Measurements from ENCODE around the gene PLEKHA8.
A peak's percentile ranks its signal among the peaks of the same experiment; 100 is the strongest.

Gene PLEKHA8

DNA sequence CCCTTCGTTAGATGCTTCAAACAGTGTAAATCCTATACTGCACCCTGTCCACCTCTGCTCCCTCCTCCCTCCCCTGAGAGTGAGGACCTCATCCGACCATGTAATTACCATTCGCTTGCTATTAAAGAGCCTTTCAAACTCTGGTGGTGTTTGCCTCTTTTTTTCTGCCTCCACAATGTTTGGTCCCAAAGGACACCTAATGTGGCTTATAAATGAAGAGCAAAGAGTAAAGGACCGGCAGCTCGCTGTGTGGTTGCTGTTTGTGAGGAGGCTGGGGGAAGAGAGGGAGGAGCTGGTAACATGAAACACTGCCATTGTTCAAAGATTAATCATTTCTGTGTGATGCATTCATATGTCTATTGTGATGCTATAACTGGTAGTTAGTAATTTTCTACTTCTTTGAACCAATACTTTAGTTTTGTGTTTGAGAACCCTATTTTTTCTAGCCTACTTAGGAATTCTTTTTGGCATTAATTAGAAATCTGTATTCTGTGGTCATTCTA is 134.5 kb downstream of the PLEKHA8 start:
- TF ChIP-seq GATA3 (IDR thresholded peaks at IDR 0.05; ENCODE audit: low read depth, low read length), result no peak
- no peak for TF ChIP-seq GATA2 (IDR thresholded peaks at IDR 0.05; ENCODE audit: low read depth, low read length)

DNA sequence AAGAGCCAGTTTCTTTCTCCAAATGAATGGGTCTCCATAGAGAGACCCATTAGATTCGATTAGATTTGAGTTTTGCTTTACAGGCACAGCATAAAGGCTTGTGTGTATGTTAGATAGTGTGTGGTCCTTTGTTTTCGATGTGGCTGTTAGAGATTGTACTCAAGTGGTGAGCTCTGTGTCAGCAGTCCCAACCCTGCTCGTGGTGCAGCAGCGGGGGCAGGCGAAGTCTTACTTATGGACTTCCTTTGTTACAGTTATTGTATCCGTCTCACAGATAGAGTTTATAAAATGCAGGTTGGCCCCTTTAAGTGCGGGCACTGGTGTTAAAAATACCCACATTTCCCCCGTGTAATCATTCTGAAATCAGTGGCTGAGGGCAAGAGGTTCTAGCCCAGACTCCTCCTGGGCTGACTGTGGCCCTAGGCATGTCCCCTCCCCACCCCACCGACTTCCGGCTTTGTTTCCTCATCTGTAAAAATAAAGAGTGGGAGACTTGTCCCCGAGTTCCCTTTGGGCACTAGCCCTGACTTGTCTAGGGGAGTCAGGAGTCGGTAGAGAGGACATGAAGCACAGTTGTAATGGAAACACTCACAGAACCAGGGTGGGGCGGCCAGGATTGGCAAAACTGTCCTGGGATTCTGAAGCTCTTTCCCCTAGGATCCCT is 135.2 kb downstream of the PLEKHA8 start:
- no peak for TF ChIP-seq GATA2 (IDR thresholded peaks at IDR 0.05; ENCODE audit: low read depth, low read length)
- no peak for TF ChIP-seq GATA3 (IDR thresholded peaks at IDR 0.05; ENCODE audit: low read depth, low read length)

DNA sequence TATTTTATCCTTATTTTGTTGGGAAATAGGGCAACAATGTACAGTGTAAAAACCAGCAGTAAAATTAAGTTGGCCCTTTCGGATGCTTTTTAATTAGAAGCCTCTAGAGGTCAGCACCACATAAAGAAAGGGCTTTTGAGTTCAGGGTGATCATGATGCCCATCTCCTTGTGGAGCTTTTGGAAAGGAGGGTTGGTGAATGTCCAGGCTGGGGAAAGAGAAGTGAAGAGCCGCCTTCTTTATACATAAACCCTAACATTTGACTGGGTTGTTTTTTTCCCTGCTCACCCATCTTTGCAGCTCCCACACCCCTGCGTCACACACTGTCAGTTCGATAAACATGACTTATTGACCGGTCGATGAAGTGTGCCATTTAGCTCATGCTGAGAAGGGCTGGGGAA is 136.4 kb downstream of the PLEKHA8 start:
- TF ChIP-seq GATA3 (IDR thresholded peaks at IDR 0.05; ENCODE audit: low read depth, low read length), result no peak
- no peak for TF ChIP-seq GATA2 (IDR thresholded peaks at IDR 0.05; ENCODE audit: low read depth, low read length)

DNA sequence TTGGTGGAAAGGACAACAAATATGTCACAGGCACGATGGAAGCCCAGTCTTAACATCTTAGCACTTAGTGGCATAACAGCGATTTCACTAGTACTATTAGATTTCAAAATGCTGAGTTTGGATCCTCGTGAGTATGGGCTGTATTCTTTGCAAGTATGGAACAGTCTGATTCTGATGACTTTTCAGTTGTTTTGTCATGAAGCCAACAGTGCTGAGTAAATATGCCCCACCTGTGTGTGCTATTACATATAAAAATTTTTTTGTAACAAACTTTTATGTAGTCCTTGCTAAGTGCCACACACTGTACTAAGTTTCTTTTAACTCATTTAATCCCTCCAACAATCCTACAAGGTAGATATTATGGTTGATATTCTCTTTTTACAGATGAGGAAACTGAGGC is 137.4 kb downstream of the PLEKHA8 start:
- TF ChIP-seq GATA3 (IDR thresholded peaks at IDR 0.05; ENCODE audit: low read depth, low read length) (no peak), GATA2 (IDR thresholded peaks at IDR 0.05; ENCODE audit: low read depth, low read length) (no peak)

DNA sequence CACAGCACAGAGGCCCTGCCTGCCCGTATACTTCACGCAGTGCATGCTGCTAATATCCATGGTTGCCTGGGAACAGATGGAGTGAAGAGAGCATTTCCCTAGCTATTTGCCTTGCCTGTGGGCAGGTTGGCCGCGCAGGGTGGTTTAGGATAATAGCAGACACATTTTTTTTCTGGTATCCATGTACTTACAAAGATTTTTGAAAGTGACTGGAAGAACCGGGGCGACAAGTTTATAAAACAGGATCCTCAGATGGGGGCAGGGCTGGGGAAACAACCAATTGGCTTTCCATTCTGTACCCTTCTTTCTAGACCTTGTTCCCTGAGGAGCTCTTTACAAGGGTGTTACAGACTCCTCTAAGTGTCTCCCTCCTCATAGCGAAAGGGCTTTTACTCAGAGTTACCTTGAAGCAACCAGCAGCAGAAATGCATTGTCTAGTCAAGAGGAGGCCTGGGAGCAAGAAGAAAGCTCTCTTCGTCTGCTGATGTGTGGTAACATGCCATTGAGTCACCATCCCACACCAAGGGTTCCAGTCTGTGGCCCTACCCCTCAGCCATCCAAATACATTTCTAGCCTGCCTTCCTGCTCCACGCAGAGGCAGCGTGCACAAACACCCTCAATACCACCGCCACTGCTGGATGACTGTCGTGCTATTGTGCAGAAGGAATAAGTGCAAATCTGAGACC is 138.1 kb downstream of the PLEKHA8 start:
- TF ChIP-seq GATA3 (IDR thresholded peaks at IDR 0.05; ENCODE audit: low read depth, low read length) (no peak), GATA2 (IDR thresholded peaks at IDR 0.05; ENCODE audit: low read depth, low read length) (no peak)

DNA sequence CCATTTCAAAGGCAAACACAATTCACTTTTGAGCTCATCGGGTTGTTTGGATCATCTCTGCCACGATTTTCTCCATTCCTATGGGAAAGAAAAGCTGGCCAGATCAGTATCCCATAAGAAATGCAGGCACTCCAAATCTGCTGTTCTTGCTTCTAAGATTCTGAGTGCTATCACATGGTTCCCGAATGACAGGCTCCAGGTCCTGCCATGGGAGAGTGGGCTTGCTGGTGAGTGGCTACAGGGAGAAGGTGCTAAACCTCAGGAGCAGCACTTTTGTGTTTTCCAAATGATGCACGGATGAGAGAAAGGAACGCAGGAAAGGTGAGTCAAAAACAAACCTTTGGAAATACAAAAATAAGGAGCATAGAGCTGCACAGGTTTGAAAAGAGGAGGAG is 138.6 kb downstream of the PLEKHA8 start:
- no peak for TF ChIP-seq GATA3 (IDR thresholded peaks at IDR 0.05; ENCODE audit: low read depth, low read length)
- no peak for TF ChIP-seq GATA2 (IDR thresholded peaks at IDR 0.05; ENCODE audit: low read depth, low read length)

DNA sequence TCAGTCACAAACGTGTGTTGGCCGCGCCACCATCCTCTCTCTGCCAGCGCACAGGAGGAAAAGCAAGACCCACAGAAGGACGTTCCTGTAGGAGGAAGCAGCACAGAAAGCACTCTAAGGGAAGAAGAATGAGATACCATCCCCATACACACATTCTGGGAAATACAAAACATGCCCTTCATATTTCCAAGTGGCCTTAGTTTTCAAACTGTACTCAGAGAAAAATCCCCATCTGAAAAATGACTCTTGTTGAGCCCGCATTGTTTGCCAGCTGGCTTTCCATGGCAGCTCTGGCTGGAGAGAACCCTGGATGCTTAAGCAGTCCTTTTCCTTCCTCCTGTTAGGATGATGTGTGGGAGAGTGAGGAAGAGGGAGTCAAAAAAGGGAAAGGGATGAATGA is 139.7 kb downstream of the PLEKHA8 start:
- TF ChIP-seq GATA2 (IDR thresholded peaks at IDR 0.05; ENCODE audit: low read depth, low read length) (no peak), GATA3 (IDR thresholded peaks at IDR 0.05; ENCODE audit: low read depth, low read length) (no peak)

DNA sequence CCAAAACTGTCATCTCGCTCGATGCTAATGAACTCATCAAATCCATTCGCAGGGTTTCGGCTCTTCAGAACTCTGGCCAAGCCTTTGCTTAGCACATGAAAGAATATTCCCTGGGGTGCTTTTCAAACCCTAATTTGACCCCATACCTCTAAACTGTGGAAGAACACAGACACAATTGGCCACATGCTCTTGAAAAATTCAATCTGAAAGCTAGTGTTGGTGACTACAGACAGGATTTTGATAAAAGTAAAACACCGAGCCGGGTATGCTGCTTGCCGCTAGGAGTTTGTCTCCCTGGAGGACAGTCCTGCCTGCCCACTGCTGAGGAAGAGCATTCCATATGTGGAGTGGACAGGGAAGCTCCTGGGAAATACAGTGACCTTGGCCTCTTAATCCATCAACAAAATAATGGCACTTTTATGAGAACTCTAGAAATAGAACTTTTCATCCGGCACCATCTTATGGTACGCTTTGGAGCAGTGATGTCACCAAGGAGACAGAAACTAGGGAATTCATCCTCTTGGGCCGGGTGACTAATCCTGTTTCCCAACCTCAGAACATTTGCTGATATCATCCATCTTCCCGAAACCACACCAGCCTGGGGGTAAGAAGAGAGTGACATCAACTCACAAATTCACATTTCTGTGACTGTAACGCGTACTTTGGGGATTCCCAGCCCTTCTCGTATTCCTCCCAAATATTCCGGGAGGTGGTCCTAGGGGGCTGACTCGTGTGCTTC is 140.8 kb downstream of the PLEKHA8 start:
- TF ChIP-seq GATA3 (IDR thresholded peaks at IDR 0.05; ENCODE audit: low read depth, low read length) (no peak), GATA2 (IDR thresholded peaks at IDR 0.05; ENCODE audit: low read depth, low read length) (no peak)

DNA sequence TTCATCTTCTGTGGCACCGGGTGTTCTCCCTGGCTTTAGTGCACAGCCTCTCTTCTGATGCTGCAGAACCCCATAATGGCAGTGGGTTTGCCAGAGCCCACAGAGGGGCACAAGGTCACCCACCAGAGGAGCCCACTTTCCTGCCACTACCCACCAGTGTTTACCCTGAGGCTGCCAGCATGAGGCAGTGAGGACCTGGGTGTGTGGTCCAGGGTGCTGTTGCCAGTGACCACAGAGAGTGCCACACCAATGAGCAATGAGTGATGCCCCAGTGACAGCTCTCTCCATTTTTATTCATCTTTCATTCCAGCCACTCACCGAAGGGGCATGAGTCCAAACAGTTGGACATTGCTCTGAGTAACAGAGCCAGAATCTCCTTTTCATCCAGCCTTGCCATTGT is 141.4 kb downstream of the PLEKHA8 start:
- TF ChIP-seq GATA3 (IDR thresholded peaks at IDR 0.05; ENCODE audit: low read depth, low read length), result no peak
- no peak for TF ChIP-seq GATA2 (IDR thresholded peaks at IDR 0.05; ENCODE audit: low read depth, low read length)

DNA sequence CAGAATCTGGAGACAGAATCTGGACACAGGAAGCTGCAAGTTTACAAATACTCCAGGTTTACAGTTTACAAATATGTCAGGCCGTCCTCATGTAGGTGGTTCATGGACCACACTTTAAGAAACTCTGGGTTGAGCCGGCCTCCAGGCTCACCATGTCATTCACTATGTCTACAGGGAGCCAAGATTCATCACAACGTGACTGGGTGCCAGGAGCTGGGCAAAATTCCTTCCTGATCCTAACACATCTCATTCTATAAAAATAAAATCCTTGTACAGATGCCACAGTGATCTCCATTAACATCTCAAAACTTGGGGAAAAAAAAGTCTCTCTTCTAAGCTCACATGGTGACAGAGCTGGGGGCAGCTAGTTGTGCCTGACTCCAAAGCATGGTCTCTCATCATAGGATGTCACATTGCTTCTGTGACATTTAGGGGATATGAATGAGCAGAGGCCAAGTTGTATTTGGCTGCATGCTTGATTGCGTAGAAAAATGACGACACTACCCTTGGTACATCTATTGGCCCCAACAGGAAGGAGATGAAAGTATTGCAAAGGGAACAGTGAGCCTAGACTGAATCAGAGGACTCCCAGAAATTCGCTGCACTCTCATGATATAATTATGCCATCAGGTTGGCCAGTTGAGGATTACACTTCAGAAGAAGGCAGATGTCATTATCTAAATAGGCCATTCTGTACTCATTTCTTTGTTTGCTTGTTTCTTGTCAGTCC is 142.4 kb downstream of the PLEKHA8 start:
- TF ChIP-seq GATA3 (IDR thresholded peaks at IDR 0.05; ENCODE audit: low read depth, low read length) (no peak), GATA2 (IDR thresholded peaks at IDR 0.05; ENCODE audit: low read depth, low read length) (no peak)

DNA sequence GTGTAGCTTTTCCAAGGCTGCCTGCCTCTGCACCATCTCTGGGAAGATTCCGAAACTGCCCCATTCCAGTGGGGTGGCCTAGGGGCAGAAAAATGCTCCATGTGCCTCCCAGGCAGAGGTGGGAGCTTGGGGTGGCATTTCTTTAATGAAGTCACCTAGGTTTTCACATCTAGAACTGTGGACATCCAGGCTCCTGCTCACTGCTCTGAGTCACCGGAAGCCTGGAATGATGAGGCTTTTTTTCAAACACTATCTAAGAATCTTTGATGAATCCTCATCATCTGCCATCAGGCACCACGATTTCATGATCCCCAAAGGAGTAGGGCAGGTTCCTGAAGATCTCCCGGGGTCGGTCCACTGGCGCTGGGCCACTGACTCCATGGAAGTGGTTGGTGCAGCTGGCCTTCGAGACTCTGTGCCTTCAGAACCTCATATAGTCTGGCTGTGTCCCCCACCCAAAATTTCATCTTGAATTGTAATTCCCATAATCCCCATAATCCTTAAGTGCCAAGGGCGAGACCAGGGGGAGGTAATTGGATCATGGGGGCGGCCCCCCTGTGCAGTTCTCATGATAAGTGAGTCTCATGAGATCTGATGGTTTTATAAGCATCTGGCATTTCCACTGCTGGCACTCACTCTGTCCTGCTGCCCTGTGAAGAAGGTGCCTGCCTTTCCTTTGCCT is 143.7 kb downstream of the PLEKHA8 start:
- TF ChIP-seq GATA3 (IDR thresholded peaks at IDR 0.05; ENCODE audit: low read depth, low read length), result no peak
- TF ChIP-seq GATA2 (IDR thresholded peaks at IDR 0.05; ENCODE audit: low read depth, low read length), result peak; percentile 38; the same call in 1 of the 2 replicates

DNA sequence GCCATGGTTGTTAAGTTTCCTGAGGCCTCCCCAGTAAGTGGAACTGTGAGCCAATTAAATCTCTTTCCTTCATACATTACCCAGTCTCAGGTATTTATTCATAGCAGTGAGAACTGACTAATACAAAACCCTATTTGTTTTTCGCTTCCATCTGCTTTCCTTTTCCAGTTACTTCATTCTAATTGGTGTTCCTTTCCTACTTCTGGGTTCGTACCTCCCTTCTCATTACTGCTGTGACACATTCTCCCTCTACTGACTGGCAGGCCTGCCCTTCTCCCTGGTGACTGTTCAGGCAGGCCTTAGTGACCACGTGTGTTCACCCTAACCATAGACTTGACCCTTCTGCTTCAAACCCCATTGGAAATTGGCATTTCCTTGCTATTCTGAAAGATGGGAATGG is 144.2 kb downstream of the PLEKHA8 start:
- TF ChIP-seq GATA2 (IDR thresholded peaks at IDR 0.05; ENCODE audit: low read depth, low read length) (no peak), GATA3 (IDR thresholded peaks at IDR 0.05; ENCODE audit: low read depth, low read length) (no peak)

DNA sequence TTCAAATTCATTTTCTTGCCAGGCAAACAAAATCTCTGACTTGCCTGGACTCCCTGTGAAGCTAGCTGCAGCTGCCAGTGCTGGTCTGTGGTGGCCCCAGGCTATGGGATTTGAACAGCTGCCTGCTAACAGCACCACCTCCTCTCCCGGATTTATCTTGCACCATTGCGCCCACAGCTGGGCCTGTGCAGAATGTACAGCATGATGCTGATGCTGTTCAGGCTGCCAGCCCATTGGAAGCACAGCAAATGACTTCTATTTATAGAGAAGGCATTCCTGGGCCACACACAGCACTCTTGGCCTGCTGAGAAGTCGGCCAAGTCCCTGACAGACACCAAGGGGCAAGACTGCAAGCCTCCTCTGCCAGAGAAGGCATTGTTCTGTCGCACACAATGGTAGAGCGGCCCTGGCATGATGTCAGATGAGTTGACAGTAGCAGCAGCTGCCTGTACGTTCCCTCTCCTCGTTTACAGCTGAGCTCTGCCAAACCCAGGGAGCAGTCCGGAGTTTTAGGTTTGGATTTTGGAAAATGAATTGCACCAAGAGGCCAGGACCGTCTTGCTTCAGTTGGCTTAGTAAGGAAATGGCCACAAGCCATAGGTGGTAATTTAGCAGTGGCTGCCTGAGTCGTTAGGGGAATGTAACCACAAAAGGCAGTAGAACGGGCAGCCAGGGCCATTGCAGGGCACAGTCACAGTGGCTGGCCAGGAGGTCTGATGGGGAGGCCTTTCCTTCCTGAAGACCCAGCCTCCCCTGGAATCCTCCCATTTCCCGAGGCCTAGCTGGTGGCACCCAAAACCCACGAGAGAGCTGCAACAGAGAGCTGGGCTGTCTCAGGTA is 145.1 kb downstream of the PLEKHA8 start:
- TF ChIP-seq GATA2 (IDR thresholded peaks at IDR 0.05; ENCODE audit: low read depth, low read length), result no peak
- TF ChIP-seq GATA3 (IDR thresholded peaks at IDR 0.05; ENCODE audit: low read depth, low read length), result no peak
